DMS79 treated with DMSO at 0.1 percent for 48 hours (cell line): Measurements from ENCODE around the gene ZSWIM1.

Source experiments
- DNase-seq: peaks from one replicate; lab custom pipeline; 2025; lab: John Stamatoyannopoulos, UW

The ZSWIM1 gene

DNA sequence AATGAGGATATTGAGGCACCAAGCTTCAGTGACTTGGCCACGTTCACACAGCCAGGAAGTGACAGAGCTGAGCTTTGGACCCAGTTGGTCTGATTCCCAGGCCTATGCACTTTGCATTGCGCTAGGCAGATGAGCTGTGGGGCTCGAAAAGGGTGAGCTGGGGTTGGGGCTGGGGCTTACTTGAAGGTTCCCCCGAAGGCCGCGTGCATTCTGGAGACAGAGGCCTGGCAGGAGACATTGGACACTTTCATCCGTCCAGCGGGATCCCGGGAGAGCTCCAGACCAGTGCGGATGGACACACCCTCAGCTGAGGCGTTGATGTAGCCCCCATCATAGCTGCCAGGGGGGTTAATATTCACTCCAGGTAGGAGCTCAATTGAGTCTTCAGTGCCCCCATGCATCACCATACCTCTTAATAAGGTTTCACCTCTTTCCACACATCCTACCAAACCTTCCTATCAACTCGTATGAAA is 28.3 kb downstream of the ZSWIM1 start:
- no peak for DNase-seq

DNA sequence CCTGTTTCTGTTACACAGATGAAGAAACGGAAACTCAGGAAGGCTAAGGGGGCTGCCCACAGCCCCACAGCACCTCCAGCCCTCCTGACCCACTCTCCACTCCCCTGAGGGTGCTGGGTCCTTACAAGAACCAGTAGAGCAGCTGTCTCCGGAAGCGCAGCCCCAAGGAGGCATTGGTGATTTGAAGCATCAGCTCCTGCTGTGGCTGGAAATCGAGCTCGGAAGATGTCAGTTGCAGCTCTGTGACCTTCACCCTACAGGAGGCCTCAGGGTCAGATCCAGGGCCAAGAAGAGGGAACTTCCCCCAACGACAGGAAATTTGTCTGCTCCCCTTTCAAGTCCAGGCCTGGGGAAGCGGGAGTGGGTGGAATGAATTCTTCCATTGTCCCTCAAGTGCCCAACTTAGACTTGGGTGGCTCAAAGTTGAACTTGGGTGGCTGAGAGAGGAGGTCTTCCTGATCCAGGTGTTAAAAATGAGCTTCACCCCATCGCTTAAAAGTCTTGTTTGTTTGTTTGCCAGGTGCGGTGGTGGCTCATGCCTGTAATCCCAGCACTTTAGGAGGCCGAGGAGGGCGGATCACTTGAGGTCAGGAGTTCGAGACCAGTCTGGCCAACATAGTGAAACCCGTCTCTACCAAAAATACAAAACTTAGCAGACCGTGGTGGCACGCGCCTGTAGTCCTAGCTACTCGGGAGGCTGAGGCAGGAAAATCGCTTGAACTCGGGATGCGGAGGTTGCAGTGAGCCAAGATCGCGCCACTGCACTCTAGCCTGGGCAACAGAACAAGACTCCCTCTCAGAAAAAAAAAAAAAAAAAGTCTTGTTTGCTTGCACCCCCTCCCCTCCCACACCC is 29.0 kb downstream of the ZSWIM1 start:
- DNase-seq, result no peak

GRCh38 chr20:45910670-45911485 is 29.9 kb downstream of the ZSWIM1 start:
- DNase-seq, result no peak

- DNase-seq, result no peak
Measured at GRCh38 chr20:45911486-45912343, 30.7 kb downstream of the ZSWIM1 start, which contains the start of gene PLTP. PLTP (minus strand) TSS chr20:45912155; CDS start chr20:45911452, 703 bp downstream.

GRCh38 chr20:45912344-45912682 is 31.3 kb downstream of the ZSWIM1 start:
- no peak for DNase-seq

DNA sequence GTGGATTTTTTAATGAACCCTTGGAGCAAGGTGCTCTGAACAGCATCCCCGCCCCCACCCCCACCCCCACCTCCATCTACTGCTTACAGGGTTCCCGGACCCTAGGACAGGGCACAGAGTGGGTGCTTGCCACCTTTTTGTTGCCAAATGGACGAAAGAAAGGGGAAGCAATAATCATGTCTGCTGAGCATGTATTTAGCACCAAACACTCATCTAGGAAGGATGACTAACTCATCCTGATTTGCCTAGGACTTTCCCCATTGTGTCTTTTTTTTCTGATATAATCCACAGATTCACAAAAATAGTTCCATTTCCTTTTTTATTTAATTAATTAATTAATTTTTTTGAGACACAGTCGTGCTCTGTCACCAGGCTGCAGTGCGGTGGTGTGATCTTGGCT is 32.1 kb downstream of the ZSWIM1 start:
- no peak for DNase-seq

- DNase-seq, result no peak
Measured at GRCh38 chr20:45917790-45918141, 36.7 kb downstream of the ZSWIM1 start.

DNA sequence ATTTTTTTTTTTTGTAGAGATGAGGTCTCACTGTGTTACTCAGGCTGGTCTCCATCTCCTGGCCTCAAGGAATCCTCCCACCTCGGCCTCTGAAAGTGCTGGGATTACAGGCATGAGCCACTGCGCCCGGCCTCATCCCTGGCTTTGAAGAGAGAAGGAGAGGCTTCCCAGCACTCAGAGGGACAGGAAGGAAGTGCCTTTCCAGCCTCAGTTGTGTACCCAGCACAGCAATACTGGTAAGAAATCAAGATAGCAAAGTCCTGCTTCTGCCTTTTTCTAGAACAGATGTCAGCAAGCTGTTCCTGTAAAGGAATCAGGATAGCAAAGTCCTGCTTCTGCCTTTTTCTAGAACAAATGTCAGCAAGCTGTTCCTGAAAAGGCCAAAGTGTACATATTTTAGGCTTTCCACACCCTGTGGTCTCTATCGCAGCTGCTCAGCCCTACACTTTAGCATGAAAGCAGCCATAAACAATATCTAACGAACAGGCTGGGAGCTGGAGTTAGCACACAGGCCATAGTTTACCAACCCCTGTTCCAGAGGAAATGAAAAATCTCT is 37.2 kb downstream of the ZSWIM1 start:
- no peak for DNase-seq

DNA sequence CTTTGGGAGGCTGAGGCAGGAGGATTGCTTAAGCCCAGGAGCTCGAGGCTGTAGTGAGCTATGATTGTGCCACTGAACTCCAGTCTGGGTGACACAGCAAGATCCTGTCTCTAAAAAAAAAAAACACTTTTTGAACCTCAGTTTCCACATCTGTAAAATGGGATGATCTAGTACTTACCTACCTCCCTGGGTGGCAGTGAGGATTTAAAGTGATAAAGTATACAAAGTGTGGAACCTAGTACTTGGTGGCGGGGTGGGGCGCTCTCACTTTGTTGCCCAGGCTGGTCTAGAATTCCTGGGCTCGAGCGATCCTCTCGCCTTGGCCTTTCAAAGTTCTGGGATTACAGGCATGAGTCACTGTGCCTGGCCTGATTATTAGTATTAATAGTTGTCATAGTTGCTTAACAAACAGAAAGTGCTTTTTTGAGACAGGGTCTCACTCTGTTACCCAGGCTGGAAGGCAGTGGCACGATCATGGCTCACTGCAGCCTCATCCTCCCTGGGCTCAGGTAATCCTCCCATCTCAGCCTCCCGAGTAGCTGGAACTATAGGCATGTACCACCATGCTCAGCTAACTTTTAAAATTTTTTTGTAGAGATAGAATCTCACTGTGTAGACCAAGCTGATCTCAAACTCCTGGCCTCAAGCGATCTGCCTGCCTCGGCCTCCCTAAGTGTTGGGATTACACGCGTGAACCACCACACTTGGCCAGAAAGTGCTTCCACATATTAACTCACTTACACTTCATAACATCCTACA is 37.9 kb downstream of the ZSWIM1 start:
- no peak for DNase-seq

DNA sequence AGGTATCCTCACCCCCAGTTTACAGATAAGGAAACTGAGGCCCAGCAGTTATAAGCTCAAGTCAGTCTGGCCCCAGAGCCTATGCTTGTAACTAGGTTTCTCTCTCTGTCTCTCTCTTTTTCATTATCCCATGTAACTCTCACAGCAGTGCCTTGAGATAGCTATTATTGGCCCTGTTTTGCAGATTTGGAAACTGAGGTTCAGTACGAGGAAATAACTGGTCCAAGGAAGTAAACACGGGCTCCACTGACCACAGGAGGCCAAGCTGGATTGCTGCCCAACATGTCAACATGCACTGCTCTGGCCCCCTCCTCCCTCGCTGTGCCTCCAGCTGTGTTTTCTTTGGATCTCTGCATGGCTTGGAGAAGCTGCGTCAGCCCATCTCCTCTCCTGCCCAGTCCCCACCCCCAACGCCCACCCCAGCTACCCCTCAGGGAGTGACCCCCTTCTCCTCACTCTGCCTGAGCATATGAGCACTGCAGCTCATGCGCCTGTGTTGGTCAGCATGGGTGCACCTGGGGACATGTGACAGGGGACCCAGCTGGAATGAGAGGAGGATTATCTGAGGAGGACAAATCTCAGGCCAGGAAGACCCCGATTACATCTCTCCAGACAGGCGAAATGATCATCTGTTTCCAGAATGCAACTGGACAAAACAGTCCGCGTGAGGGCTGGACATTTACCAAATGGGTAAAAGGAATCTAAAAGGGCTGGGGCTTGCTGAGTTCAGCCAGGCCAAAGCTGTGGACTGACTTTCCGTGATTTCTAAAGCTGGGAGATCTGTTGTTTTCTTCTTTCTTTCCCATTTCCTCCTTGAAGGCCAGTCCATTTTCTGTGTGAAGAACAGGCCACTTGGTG is 38.7 kb downstream of the ZSWIM1 start:
- no peak for DNase-seq

- no peak for DNase-seq
Measured at GRCh38 chr20:45920462-45921336, 39.7 kb downstream of the ZSWIM1 start.

DNA sequence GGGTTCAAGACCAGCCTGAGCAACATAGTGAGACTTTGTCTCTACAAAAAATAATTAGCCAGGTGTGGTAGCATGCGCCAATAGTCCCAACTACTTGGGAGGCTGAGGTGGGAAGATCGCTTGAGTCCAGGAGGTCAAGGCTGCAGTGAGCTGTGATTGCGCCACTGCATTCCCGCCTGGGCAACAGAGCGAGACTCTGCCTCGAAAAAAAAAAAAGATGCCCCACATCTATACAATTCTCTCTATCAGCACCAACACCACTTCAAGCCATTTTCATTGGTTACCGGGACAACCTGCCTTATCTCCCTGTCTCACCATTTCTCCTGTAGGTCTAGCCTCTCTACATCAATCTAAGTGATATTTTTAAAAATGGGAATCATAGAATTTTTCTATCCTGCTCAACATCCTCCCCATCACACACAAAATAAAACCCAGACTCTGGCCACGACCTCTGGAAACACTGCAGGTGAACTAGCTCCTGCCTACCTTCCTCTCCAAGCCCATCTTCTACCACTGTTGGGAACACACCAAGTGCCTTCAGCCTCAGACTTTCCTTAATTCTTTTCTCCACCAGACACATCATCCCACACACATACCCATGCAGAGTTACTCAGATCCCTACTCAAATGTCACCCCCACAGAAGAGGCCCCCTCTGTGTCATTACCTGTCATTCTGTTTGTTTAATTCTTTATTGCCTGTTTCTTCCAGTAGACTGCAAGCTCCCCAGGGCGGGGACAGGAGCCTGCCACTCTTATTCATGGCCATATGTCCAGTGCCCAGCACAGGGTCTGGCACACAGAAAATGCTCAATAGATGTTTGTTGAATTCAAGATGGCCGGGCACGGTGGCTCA is 40.5 kb downstream of the ZSWIM1 start:
- DNase-seq, result no peak

- DNase-seq, result peak; percentile 2
Measured at GRCh38 chr20:45924391-45925261, 43.6 kb downstream of the ZSWIM1 start.

DNA sequence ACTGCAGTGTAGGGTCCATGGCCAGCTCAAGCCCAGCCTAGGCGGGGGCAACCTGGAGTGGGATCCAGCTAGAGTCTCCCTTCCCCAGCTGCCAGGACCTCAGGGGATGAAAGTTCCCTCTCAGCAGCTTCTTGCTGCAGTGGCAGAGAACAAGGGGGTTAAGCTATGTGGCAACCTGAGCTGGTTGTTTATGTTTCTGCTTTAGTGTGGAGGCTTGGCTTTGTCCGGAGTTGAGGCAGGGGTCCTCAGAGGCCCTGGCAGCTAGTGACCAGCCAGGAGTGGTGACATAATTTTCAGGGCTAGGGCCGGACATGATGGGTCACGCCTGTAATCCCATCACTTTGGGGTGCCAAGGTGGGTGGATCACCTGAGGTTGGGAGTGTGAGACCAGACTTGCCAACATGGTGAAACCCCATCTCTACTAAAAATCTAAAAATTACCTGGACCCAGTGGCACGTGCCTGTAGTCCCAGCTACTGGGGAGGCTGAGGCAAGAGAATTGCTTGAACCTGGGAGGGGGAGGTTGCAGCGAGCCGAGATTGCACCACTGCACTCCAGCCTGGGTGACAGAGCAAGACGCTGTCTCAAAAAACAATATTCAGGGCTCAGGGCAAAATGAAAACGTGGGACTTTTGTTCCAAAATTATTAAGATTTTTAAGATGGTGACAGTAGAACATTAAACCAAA is 44.9 kb downstream of the ZSWIM1 start:
- DNase-seq, result no peak

- no peak for DNase-seq
Measured at GRCh38 chr20:45926731-45927070, 45.7 kb downstream of the ZSWIM1 start.

DNA sequence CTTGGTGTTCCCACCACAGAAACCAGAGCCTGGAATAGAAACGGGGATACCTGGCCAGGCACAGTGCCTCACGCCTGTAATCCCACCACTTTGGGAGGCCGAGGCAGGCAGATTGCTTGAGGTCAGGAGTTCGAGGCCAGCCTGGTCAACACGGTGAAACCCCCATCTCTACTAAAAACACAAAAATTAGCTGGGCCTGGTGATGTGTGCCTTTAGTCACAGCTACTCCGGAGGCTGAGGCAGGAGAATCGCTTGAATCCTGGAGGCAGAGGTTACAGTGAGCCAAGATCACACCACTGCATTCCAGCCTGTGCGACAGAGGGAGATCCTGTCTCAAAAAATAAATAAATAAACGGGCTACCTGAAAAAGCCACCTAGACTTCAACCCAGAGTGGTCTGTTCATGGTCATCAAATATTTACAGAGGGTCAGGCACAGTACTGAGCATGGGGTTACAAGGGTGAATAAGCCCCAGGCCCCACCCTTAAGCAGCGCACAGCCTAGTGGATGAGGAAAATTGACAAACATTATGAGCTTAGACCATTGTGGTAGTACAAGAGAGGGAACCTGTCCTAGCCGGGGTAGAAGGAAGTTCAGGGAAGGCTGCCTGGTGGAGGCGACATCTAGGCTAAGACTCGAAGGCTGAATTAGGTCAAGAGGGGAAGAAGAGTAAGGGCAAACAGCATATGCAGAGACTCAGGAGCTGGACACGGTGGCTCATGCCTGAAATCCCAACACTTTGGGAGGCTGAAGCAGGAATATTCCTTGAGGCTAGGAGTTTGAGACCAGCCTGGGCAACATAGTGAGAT is 46.2 kb downstream of the ZSWIM1 start:
- no peak for DNase-seq
